GM19372 (cell line): ENCODE data around the gene NUDT17.

ENCODE experiments used
- ATAC-seq: cut with Tn5 transposase; IDR thresholded peaks from one replicate; pipeline ENCODE4 v1.9.1; 2021; ENCODE audit warnings: mild to moderate bottlenecking, low read depth, moderate library complexity; ENCODE audit not compliant: unreplicated experiment

Gene NUDT17

DNA sequence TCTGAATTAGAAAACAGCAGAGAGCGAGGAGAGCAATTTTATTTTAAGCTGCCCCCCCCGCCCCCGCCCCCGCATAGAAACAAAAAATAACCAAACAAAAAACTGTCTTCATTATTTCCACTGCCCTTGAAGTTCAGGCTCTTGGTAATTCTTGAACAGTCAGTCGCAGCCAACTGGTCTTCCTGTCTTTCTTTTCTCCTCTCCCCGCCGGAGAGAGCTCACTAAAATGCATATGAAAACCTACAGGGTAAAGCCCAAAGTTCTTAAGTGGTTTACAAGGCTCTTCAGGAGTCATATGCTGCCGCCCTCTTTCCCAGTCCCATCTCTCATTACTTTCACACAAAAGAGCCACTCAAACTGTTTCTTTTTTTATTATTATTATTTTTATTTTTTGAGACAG lies 41.4 kb downstream of the NUDT17 start:
- ATAC-seq: no peak

DNA sequence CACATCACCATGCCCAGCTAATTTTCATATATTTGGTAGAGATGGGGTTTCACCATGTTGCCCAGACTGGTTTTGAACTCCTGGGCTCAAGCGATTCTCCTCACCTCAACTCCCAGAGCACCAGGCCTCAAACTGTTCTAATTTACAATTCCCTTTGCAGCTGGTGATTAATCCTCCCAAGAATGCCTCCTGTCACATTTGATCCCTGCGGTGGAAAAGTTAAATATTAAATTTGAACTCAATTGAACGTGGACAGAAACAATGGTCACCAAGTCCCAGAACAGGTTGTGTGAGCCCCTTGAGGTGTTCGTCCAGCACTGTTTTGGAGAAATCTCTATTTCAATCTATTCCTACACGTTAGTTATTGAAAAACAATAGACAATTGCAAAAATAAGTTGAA lies 42.2 kb downstream of the NUDT17 start:
- no peak for ATAC-seq

- ATAC-seq: no peak
Measured at GRCh38 chr1:145889722-145890121, 44.3 kb downstream of the NUDT17 start.

DNA sequence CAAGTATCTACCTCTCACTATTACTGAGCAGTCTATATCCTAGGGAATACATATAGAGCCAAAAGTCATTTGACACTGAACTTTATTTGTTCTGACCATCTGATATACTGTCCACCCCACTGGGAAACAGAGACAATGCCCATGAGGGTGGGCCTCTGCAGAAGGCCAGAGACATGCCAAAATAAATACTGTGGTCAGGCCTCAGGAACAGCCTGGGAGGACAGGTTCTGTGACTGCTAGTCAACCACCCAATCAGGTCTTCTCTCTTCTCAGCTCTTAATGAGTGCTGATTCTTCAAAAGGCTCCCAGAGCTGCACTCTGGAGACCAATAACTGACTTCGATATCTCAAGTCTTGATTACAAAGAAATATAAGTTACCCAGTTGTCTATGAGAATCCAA lies 45.7 kb downstream of the NUDT17 start:
- no peak for ATAC-seq

DNA sequence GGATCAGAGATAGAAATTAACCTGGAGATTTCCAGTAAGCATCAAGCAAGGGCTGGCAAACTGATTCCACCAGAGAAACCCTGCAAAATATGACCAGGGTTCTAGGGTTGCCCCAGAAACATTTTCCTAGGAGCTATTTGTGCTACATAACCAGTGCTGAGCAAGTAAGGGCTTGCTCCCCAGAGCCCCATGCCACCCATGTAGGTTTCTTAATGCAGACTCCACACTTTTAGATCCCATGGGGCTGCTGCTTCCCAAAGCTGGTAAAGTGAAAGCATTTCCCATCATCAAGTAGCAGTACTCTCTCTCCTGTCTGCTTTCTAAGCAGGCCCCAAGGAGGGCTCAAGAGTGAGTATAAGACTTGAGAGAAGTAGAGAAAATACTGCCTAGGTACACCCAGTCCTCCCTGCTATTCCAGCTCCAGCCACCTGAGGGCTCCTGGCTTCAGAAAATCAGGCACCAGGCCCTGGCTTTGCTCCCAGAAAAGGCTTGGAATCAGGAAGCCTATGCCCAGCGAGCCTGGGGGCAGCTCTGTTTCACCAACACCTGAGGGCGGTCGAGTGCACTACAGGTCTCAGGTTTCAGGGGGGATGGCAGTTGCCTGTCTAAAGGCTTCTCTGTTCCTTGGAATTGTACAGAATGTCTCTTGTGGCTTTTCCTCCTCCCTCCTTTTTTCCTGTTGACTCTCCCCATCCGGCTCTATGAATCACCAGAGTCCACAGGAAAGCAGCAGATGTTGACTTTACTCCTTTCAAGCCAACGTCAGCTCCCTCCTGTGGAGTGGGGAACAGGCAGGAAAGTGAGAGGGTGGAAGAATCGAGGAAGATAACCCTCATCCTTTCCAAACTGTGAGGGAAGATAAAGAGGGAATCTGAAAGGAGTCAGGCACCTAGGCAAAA lies 46.4 kb downstream of the NUDT17 start:
- no peak for ATAC-seq

DNA sequence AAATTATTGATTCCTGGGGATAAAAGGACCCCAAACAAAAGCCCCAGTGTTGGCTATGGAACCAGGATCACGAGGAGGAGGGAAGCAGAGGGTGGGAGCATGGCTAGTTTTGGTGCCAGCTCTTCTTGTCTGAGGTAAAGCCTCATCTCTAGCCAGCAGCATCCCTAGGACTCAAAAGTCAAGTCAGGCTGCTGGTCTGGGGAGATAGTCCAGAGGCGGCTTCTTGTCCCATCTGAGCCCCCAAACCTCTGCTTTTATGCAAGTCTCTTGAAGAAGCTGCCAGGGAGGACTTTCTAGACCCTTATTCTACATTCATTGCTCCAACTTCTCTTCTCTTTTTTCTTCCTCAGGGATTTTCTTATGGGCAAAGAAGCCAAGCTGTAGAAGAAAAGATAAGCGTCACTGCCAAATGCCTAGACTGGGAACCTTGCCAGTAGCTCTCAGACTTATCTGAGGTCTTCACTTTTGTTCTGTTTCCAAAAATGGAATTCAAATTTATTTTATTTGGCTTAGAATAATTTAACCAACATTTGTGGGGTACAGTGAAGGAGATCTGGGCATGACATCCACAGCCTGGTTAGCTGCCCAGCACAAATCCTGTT lies 47.2 kb downstream of the NUDT17 start:
- no peak for ATAC-seq

DNA sequence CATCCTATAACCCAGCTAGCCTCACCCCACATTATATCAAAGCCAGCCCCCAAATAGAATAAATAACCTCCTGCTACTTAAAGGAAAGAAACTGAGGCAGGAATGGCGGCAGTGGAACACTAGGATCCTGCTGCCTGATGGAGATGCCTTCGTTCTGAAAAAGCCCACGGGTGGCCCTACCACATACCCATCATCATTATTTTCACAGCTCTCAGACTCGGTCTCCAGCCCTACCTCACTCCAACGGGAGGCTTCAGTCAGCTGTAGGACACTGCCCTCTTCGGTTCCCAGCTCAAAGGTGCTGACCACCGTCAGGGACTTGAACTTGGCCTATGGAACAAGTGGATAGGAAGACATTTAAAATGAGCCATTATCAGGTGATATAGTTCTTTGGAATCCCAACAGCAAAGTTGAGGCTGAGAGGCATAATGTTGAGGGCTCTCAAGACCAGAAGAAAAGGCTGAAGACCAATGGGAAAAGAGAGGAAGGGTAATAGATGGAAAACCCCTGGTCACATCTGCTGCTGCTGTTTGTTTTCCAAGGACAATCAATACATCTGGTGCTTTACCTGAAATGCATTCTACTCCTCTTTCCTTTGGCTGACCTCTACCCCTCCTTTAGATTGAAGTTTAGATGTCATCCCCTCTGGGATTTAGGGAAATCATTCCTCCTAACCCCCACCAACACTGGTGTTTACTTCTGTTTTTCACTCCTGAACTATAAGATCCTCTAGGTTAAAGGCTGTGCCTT lies 48.1 kb downstream of the NUDT17 start:
- ATAC-seq: no peak

- ATAC-seq: no peak
Measured at GRCh38 chr1:145895471-145895870, 50.0 kb downstream of the NUDT17 start.

DNA sequence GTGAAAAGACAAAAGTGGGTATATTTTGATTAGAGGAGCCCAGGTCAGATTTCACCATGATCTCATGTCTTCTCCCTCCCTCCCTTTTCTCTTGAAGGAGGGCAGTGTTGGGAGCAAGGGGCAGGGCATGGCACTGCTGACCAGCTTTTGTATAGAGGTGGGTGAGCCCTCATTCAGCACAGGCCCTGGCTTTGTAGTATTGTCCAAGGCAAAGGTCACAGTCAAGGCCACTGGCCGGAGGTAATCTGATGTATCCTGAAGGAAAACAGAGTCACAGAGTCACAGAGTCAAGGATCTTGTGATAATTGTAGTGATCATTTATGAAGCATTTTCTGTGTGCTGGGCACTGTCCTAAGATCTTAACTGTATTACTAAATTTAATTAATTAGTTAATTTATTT lies 52.5 kb downstream of the NUDT17 start:
- no peak for ATAC-seq
